ENCODE measurements around the gene TPCN1. TPM values are rescaled to one million over a fixed set of nuclear protein-coding genes. Genes with fewer than 3 reads are reported as not detected.

The TPCN1 gene
- total RNA-seq, 1 experiment from 2014 or later = 18.8 TPM

GRCh38 chr12:113269257-113269943, 48.1 kb downstream of the TPCN1 start:
- Histone ChIP-seq H3K36me3 (ENCODE audit: insufficient read depth, low read length, poor library complexity, severe bottlenecking) (no peaks in the 10 kb centered on the region), H3K9me3 (ENCODE audit: low read depth, low read length, poor library complexity, severe bottlenecking) (no peaks in the 10 kb centered on the region), H3K4me3 (ENCODE audit: low read depth, low read length, poor library complexity, severe bottlenecking) (no peak overlapping the region), H3K27me3 (replicated peaks; ENCODE audit: insufficient read depth, low read depth, low read length, poor library complexity) (no peaks in the 10 kb centered on the region), H3K4me1 (ENCODE audit: insufficient read depth, low read length, poor library complexity, severe bottlenecking) (no peaks in the 10 kb centered on the region), H3K27ac (ENCODE audit: low read depth, low read length, poor library complexity, severe bottlenecking) (no peak overlapping the region)
- intact Hi-C loops (cut with micrococcal nuclease; ENCODE audit: unreplicated experiment) = no loop called here
- no TSS peak for BruUV-seq (replicated peaks)
- ChIA-PET CTCF (no interaction called here), POLR2A (ENCODE audit: low non-redundant PET) (no interaction called here)
- DNase-seq (ENCODE audit: low spot score) = no peak
- TF ChIP-seq EZH2 (IDR thresholded peaks at IDR 0.05; ENCODE audit: borderline replicate concordance, low read depth, low read length, poor library complexity, severe bottlenecking) = no peak
- TF ChIP-seq CTCF (conservative IDR thresholded peaks at IDR 0.05; ENCODE audit: low read depth, low read length) = no peak

- Histone ChIP-seq H3K27ac (ENCODE audit: low read depth, low read length, poor library complexity, severe bottlenecking) (no peak overlapping the region), H3K36me3 (ENCODE audit: insufficient read depth, low read length, poor library complexity, severe bottlenecking) (no peaks in the 10 kb centered on the region), H3K27me3 (replicated peaks; ENCODE audit: insufficient read depth, low read depth, low read length, poor library complexity) (no peaks in the 10 kb centered on the region), H3K9me3 (ENCODE audit: low read depth, low read length, poor library complexity, severe bottlenecking) (no peaks in the 10 kb centered on the region), H3K4me3 (ENCODE audit: low read depth, low read length, poor library complexity, severe bottlenecking) (no peak overlapping the region), H3K4me1 (ENCODE audit: insufficient read depth, low read length, poor library complexity, severe bottlenecking) (no peaks in the 10 kb centered on the region)
- ChIA-PET CTCF (no interaction called here), POLR2A (ENCODE audit: low non-redundant PET) (no interaction called here)
- no peak for DNase-seq (ENCODE audit: low spot score)
- intact Hi-C loops (cut with micrococcal nuclease; ENCODE audit: unreplicated experiment) = no loop called here
- TF ChIP-seq EZH2 (IDR thresholded peaks at IDR 0.05; ENCODE audit: borderline replicate concordance, low read depth, low read length, poor library complexity, severe bottlenecking) (no peak), CTCF (conservative IDR thresholded peaks at IDR 0.05; ENCODE audit: low read depth, low read length) (no peak)
- no TSS peak for BruUV-seq (replicated peaks)
Observed at GRCh38 chr12:113270709-113271009, 49.4 kb downstream of the TPCN1 start.

GRCh38 chr12:113271466-113271852, 50.2 kb downstream of the TPCN1 start:
- no peak for DNase-seq (ENCODE audit: low spot score)
- H3K27ac ChIP-seq (ENCODE audit: low read depth, low read length, poor library complexity, severe bottlenecking) = no peak overlapping the region
- TF ChIP-seq EZH2 (IDR thresholded peaks at IDR 0.05; ENCODE audit: borderline replicate concordance, low read depth, low read length, poor library complexity, severe bottlenecking) (no peak), CTCF (conservative IDR thresholded peaks at IDR 0.05; ENCODE audit: low read depth, low read length) (no peak)
- no peaks in the 10 kb centered on the region for H3K4me1 ChIP-seq (ENCODE audit: insufficient read depth, low read length, poor library complexity, severe bottlenecking)
- H3K9me3 ChIP-seq (ENCODE audit: low read depth, low read length, poor library complexity, severe bottlenecking) = no peaks in the 10 kb centered on the region
- H3K36me3 ChIP-seq (ENCODE audit: insufficient read depth, low read length, poor library complexity, severe bottlenecking) = no peaks in the 10 kb centered on the region
- ChIA-PET CTCF (no interaction called here), POLR2A (ENCODE audit: low non-redundant PET) (no interaction called here)
- no peak overlapping the region for H3K4me3 ChIP-seq (ENCODE audit: low read depth, low read length, poor library complexity, severe bottlenecking)
- intact Hi-C loops (cut with micrococcal nuclease; ENCODE audit: unreplicated experiment) = no loop called here
- H3K27me3 ChIP-seq (replicated peaks; ENCODE audit: insufficient read depth, low read depth, low read length, poor library complexity) = no peaks in the 10 kb centered on the region
- BruUV-seq (replicated peaks) = no TSS peak
